CD4-positive, alpha-beta T cell treated with Interleukin-12 subunit alpha and Interleukin-12 subunit beta, for 1 hour (primary cell): ENCODE results near the gene PCMTD2.
"Not testable (repeated sequence)": the region's sequence is repeated elsewhere in the genome, so short reads cannot be mapped to it uniquely, and the experiment has no call there.

ENCODE experiments used
- DNase-seq: peaks from one replicate; pipeline ENCODE4 v3.0.0-alpha.2; 2020

PCMTD2 gene

DNA sequence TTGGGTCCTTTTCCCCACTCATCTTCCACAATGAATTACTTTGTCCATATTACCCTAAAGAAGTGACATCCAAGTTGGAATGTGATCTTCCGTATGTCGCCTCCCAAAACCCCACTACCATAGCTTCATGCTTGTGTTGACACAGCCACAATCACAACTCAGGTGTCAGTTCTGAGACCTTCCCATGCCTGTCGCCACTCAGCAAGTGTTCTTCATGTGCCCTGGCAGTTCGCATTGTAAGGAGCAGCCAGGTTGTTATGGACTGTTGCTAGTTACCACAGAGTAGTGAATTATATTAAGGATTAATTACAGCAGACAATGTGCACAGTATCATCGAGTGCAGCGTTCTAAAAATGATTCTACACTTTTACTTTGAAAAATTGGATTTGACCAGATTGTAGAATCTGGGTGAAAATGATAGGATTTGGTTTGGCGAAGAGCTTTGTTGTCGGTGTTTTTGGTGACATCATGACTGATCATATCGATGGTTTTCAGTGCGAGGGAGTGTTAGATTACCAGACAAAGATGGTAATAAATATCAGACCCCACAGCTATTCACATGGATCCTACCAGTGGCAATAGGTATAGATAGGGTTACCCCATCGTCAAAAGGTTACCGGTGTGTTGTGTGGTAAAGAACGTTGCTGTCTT, 1.7 kb downstream of the PCMTD2 start:
- DNase-seq: no peak

DNA sequence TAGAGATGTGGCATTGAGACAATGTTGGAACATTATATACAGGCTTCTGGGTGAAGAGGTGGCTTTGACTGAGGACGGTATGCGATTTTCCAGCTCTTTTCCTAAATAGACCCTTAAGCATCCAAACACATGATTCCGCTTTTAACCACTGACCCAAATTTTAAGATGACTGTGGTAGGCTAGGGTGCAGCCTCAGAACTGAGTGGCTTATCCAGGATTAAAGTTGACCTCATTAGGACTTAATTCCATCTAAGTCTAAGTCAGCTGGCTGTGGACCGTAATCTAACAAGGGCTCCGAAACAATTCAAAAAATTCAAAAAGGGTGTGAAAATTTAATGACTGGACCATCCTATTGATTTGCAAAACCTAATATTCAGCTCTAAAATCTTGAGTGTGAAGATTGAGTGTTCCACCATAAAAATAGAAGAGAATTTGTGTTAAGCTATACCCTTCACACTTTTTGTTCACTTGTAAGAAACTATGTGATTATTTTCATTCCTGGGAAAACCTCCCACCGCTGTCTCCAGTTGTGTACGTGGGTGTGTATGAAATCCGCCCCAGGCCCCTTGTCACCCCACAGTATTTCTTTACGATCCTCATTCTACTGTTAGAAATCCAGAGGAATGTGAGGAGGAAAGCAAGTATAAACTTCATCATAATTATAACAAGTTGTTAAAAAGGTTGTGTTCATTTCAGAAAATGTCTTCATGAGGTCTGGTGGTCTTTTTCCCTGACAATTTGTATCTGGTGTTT, 2.7 kb downstream of the PCMTD2 start:
- DNase-seq: no peak

DNA sequence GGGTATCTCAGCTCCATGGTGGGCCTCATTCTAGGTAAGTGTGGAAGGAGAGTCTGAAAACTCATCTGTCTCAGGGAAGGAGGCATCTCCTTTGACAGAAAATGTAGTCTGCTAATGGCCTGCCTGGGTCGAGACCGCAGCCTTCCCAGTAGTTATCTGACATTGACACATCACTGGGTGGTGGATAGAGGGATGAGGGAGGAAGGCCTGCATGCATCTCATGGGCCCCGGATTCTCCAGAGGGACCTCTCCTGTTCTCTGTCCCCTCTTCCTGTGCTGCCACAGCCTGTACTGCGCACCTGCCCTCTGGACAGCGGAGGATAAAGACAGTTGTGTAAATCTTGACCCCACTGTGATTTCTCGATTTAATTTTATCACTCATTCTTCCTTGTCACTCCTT, 4.7 kb downstream of the PCMTD2 start:
- no peak for DNase-seq

DNA sequence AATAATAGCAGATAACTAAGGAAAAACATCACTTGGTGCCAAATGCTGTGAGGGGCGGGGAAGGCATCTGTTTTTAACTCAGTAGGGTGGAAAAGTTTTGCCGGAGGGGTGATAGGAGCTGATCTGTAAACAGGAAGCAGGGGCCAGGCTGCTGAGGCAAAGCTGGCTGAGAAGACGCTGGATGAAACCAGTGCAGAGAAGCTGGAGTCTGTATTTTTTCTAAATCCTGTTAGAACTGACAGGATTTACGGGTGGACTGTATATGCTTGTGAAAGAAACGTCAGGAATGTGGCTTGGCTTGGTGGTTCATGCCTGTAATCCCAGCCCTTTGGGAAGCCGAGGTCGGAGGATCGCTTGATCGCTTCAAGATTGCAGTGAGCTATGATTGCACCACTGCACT, 5.6 kb downstream of the PCMTD2 start:
- no peak for DNase-seq

DNA sequence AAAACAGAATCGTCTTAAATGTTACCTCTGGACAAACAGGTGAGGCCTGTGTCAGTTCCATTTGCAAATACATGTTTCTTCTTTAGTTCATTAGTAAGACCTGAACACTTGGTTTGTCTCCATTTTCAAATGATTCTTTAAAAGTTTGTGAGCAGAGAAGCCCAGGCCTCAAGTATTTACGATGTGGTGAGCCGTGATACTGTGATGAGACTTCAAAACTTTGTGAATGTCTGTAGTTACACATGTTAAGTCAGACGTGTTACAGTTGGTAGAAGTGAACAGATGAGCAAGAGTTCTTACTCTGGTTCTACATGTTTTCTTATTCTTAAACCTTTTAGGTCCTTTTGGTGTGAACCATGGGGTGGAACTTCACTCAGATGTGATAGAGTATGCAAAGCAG, 8.5 kb downstream of the PCMTD2 start:
- DNase-seq: no peak

DNA sequence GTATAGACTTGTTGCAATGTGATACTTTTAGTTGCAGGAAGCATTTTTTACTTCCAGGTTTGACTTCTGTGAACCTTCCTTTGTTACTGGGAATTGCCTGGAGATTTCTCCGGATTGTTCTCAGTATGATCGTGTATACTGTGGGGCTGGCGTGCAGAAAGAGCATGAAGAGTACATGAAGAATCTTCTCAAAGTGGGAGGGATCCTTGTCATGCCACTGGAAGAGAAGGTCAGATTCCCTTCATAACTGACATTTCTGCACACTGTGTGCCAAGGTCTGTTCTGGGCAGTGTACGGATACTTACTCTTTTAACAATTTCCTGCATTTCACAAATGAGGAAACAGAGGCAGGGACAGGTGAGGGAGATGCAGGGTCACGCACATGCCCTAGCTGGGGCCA, 9.7 kb downstream of the PCMTD2 start:
- DNase-seq: no peak

DNA sequence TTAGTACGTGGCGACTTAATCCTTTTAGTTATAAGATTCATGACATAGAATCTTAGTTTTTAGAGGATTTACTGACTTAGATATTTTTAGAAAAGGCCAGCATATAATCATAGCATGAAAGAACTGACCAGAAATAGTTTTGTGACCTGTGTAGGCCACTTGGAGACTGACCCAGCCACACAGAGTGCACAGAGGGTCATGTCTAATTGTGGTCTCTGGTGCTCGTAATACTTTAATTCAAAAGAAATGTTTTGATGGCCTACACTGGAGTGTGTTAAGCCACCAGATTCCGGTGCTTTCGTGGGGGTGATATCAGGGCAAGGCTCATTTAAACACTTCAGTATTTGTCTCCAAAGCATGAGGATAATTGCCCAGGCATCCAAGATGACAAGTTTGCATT, 11.4 kb downstream of the PCMTD2 start:
- DNase-seq: no peak

DNA sequence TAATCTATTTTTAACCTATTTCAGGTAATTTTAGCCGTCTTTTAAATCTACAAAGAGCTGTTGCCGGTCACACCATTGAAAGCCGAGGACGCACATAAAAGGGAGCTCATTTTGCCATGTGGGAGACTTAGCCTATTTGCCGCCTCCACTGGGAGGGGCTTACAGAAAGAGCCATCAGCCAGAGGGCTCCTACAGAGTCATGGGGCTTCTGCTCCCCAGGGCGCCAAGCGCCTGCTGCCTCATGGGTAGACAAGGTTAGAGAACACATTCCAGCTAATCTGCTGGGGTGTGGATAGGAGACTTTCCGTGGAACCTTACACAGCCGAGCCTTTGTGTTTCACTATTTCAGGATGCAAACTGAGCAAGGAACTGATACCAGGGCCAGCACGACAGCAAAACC, 12.6 kb downstream of the PCMTD2 start:
- DNase-seq: no peak

DNA sequence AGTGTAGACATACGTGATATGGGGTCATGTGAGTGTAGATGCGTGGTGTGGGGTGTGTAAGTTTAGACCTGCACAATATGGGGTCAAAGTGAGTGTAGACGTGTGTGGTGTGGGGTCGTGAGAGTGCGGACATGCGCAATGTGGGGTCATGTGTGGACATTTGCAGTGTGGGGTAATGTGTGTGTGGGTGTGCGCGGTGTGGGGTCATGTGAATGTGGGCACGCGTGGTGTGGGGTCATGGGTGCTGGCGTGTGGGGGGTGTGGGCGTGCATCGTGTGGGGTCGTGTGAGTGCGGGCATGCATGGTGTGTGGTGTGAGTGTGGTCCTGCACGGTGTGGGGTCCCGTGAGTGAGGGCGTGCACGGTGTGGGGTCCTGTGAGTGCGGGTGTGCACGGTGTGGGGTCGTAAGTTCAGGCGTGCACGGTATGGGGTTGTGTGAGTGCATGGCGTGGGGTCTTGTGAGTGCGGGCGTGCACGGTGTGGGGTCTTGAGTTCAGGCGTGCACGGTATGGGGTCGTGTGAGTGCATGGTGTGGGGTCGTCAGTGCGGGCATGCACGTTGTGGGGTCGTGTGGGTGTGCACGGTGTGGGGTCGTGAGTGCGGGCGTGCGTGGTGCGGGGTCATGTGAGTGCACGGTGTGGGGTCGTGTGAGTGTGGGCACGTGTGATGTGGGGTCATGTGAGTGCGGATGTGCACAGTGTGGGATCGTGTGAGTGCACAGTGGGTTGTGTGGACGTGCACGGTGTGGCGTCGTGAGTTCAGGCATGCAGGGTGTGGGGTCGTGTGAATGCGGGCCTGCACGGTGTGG, 14.3 kb downstream of the PCMTD2 start:
- DNase-seq: no peak

DNA sequence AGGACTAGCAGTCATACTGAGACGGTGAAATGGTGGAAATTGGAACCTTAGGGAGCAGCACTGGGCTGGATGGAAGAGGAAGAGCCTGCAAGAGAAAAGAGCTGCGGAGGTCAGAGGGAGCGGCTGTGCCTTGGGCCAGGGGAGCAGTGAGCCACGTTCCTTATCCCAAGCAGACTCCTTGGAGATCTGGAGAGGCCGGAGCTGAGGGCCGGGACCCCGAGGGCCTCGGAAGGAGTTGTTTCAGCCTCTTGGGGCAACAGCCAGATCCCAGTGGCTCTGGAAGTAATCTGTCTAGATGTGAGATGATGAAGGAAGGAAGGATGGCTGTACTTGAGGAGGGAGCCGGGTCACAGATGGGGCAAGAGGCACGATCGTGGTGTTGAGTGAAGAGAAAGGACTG, 16.1 kb downstream of the PCMTD2 start:
- no peak for DNase-seq

DNA sequence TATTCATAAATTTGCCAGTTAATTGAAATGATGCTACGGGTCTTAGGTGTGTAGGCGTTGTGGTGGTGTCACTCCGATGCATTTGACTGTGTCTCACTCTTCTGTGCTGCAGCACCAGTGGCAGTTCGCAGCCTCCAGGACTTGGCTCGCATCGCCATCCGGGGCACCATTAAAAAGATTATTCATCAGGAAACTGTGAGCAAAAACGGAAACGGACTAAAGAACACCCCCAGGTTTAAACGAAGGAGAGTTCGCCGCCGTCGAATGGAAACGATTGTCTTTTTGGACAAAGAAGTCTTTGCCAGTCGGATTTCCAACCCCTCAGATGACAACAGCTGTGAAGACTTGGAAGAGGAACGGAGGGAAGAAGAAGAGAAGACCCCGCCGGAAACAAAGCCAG, 17.6 kb downstream of the PCMTD2 start:
- no peak for DNase-seq

DNA sequence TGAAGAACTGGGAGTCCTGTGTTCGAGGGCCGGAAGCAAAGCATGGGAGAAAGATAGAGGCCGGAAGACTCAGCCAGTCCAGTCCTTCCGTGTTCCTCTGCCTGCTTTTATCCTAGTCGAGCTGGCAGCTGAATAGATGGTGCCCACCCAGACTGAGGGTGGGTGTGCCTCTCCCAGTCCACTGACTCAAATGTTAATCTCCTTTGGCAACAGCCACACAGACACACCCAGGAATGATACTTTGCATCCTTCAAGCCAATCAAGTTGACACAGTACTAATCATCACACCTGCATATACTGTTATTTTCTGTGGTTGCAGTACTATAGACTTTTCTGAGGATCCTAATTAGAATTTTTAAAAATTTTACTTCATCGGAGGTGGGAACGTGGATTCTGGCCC, 21.3 kb downstream of the PCMTD2 start:
- no peak for DNase-seq

DNA sequence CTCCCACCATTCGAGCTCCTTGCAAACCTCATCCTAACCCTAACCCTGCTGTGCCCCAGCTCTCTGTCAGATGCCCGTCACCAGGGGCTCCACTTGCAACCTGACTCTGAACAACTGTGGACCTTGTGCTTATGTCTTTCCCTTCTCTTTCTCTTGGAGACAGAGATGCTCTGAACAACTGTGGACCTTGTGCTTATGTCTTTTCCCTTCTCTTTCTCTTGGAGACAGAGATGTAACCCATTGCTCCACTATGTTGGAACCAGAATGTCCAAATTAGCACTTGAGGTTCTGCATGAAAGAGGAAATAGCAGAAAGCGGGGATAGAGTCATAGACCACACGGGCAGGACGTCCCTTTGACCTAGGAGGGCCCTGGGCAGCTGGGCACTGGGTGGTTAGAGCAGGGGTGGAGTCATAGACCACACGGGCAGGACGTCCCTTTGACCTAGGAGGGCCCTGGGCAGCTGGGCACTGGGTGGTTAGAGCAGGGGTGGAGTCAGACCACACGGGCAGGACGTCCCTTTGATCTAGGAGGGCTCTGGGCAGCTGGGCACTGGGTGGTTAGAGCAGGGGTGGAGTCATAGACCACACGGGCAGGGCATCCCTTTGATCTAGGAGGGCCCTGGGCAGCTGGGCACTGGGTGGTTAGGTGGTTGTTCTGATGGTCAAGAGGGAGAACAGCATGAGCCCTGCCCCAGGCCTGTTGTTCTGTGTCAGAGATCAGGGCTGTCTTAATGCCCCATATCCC, 22.2 kb downstream of the PCMTD2 start:
- no peak for DNase-seq

DNA sequence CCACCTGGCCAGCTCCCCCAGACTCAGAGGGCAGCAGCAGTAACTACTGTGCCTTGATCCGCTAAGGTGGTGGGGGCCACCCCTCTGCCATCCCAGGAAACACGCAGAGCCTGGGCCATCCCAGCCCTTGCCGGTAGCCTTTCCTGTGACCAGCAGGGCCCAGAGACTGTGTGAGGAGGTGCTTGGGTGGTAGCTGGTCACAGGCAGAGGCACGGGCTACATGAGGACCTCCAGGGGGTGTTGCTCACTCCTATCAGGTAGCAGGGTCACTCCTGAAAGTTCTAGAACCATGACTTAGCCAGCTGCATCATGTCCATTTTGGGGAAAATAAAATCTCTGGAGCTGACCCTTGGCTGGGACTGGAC, 22.8 kb downstream of the PCMTD2 start:
- DNase-seq: no peak

DNA sequence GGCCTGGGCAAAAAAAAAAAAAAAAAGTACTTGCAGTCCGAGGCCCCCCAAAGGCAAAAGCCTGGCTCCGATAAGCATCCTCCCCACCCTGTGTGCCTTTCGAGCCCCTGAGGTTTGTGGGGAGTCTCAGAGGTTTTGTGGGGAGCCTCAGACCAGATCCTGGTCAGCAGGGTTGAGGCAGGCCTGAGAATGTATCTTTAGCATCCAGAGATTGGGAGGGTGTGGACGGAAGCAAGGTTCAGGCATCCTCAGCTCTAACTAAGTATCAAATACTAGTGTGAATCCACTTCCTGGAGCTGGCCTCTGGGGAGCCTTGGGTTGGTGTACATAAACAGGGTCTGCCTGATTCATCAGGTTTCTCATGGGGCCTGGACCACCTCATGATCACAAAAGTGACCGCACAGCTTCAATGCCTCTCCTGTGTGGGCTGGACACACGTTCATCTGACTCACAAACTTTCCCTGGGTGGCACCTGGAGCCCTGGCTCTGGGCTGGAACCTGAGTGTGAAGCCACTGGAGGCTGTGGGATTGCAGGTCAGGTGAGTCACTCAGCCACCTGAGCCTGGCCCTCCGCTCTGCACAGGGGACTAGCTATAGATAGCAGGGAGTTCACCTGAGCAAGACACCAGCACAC, 24.4 kb downstream of the PCMTD2 start:
- DNase-seq: no peak

DNA sequence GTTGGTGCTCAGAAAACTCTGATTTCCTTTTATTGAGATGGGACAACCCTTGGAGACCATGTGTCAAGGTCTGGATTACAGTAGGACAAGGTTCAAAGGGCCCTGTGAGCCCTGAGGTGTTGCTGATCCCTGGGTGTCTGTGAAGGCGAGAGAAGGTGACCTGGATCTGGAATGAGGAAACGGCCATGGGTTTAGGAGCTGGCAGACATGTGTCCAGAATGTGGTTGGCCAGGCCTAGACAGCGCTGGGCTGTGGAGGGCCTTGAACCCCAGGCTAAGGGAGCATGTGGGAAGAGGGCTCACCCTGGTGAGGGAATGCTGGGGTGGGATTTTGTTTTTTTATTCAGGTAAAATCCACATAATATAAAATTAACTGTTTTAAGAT, 24.9 kb downstream of the PCMTD2 start:
- no peak for DNase-seq

DNA sequence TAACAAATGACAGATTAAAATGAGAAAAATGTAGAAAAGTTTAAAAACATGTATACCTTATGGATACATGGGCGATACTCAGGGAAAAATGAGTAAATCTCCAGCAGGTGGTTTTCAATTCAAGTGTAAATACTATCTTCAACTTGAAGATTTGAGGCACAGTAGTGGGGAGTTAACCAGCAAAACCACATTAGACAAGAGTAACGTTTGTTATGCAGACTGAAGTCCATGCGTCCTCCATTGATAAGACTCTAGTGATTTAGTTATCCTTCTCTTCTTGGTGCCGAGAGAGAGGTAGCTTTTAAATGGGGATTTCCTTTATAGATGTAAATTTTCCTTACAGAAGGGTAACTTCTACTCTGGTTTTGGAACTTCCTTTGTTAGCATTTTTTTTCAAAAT, 28.1 kb downstream of the PCMTD2 start:
- DNase-seq: no peak

DNA sequence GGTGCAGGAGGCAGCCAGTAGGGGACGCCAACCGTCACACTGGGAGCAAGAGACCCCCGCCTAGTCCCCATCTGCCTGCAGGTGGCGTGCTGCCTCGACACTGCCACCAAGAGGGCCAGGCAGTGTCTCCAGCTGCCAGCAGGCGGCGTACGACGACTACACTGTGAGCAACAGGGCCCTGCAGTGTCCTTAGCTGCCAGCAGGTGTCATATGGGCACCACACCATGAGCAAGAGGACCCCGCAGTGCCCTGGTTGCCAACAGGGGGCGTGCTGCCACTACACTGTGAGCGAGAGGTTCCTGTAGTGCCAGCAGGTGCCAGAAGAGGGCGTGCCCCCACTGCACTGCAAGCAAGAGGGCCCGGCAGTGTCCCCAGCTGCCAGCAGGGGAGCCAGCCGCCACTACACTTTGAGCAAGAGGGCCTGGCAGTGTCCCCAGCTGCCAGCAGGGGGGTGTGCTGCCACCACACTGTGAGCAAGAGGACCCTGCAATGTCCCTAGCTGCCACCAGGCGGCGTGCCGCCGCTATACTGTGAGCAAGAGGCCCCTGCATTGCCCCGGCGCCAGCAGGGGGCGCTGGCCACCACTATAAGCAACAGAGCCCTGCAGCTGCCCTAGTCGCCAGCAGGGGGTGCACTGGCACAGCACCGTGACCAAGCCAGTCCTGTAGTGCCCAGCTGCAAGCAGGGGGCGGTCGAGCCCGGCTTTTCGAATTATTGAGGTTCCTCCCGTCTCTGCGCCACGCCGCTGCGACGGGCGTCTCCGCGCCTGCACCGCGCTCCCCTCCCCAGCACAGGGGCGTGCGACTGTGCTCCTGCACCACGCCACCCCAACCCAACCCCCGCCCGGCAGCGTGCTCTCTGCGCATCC, 30.3 kb downstream of the PCMTD2 start:
- peak; percentile 77 for DNase-seq

DNA sequence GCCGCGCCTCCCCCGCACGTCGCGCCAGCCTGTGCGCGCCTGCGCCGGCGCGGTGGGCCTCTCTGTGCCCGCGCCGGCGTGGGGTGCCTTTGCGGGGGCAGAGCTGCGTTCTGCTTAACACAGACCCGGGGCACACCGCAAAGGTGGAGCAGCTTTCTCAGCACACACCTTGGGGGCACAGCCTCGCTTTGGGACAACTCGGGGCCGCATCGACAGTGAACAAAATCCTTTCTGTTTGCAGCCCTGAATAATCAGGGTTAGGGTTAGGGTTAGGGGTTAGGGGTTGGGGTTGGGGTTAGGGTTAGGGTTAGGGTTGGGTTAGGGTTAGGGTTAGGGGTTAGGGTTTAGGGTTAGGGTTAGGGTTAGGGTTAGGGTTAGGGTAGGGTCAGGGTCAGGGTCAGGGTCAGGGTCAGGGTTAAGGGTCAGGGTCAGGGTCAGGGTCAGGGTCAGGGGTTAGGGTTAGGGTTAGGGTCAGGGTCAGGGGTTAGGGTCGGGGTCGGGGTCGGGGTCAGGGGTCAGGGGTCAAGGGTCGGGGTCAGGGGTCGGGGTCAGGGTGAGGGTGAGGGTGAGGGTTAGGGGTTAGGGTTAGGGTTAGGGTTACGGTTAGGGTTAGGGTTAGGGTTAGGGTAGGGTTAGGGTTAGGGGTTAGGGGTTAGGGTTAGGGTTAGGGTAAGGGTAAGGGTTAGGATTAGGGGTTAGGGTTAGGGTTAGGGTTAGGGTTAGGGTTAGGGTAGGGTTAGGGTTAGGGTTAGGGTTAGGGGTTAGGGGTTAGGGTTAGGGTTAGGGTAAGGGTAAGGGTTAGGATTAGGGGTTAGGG, 31.1 kb downstream of the PCMTD2 start:
- not testable (repeated sequence) for DNase-seq

DNA sequence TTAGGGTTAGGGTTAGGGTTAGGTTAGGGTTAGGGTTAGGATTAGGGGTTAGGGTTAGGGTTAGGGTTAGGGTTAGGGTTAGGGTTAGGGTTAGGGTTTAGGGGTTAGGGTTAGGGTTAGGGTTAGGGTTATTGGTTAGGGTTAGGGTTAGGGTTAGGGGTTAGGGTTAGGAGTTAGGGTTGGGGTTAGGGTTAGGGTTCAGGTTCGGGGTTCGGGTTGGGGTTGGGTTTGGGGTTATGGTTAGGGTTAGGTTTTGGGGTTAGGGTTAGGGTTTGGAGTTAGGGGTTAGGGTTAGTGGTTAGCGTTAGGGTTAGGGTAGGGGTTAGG, 31.7 kb downstream of the PCMTD2 start:
- not testable (repeated sequence) for DNase-seq

DNA sequence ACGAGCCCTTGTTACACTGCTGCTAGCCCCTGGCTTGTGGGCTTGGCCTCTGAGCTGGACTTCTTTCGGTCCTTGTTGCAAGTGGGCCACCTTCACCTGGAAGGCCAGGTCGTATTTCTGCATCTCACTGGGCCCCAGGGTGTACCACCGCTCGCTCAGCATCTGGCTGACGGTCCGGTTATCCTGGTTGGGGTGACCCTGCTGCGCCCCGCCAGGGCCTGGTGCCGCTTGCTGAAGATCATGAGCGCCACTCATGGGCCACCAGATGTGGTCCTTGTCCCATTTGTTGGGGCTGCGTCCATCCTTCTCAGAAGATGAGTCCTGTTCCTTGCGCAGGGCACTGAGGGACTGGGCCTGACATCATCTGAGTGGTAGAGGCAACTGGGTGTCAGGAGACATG, 36.6 kb downstream of the PCMTD2 start:
- not testable (repeated sequence) for DNase-seq
